Cardiac septum (tissue), 1 donor: Measurements from ENCODE around the gene CCR5AS.
"Not testable (repeated sequence)": the region's sequence is repeated elsewhere in the genome, so short reads cannot be mapped to it uniquely, and the experiment has no call there.

Experiments used
- DNase-seq: peaks from one replicate; pipeline ENCODE4 v3.0.0-alpha.2; 2020; ENCODE audit warnings: low spot score
- intact Hi-C: fragments of 100-400 bp; cut with DNase I; formaldehyde crosslinking; loops from one replicate; pipeline ENCODE4 v1.14.0; 2022
- donor health status: DM: no; HTN: no; CAD: no.

The CCR5AS gene

DNA sequence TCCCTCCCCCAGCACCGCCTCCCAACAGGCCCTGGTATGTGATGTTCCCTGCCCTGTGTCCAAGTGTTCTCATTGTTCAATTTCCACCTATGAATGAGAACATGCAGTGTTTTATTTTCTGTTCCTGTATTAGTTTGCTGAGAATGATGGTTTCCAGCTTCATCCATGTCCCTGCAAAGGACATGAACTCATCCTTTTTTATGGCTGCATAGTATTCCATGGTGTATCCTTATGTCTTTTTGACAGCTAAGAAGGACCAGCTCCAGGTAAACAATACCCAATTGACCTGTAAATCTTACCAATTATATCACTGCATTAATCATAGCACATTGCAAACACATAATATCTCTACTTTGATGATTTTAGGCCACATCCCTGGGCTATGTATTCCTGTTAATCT lies 24.0 kb upstream of the CCR5AS start:
- intact Hi-C loops, DNase-seq: not testable (repeated sequence)

DNA sequence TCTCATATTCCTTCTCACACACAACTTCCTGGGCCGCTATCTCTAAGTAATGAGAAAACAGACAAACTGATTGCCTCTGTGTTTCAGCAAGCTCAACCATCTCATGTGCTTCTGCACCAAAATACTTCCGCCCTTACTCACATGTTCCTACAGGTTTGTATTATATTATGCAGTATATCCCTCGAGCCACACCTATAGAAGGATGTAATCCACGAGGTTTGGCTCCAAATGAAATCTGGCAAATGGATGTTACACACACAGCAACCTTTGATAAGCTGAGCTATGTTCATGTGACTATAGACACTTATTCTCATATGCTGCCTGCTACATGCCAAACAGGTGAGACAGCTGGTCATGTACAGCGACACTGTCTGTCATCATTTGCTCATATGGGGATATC lies 22.8 kb upstream of the CCR5AS start:
- intact Hi-C loops, result loop anchor here (5.0 to 10.0 kb wide), 2 partner anchors 345 to 492 kb away; no protein-coding TSS in a partner anchor
- DNase-seq, result no peak

DNA sequence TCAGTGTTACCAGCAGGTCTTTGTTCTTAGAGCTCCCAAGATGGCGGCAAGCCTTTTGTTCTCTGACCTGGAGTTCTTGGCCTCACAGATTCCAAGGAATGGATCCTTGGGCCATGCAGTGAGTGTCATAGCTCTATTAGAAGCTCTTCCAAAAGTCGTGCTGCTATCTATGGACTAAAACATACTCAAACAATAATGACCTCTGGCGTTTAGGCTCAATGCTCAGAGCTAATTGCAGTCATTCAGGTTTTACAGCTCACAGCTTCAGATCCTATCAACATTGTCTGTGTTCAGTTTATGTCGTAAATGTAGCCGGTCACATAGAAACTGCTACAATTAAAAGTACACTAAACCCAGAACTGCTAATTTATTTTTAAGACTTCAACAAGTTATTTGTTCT lies 22.4 kb upstream of the CCR5AS start:
- no peak for DNase-seq
- intact Hi-C loops, result loop anchor here (5.0 to 10.0 kb wide), 2 partner anchors 344 to 492 kb away; no protein-coding TSS in a partner anchor

DNA sequence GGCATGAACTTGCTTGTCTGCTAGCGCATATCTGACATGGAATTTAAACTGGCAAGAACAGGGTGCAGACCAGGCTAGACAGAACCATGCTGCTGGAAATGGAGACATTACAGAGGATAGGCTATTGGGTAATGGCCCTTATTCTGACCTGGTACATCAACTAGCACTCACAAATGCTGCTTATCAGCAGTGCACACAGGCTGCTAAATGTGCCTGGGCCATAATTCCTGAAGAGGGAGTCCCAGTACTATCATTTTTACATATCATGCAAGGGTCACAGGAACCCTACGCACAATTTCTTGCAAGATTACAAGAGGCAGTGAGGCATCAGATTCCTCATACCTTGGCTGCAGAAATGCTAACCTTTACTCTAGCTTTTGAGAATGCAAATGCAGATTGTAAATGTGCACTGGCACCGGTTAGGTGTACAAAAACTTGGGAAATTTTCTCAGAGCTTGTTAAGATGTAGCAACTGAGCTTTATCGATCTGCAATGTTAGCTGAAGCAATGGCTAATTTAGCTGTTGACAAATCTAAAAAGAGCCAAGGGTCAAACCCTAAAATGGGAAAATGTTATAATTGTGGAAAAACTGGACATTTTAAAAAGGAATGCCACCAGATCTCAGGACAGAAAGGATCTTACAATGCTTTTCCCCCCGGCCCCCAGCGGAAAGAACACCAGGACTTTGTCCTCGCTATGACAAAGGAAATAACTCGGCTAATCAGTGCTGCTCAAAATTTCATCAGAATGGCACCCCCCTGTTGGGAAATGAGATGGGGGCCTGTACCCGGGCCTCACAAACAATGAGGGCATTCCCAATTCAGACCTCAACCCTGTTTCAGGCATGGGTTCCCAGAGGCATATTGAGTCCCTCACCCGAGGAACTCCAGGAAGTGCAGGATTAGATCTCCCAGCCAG lies 21.3 kb upstream of the CCR5AS start:
- intact Hi-C loops, result loop anchor here (2.0 to 10.0 kb wide), 3 partner anchors 151 to 491 kb away; no protein-coding TSS in a partner anchor
- no peak for DNase-seq

DNA sequence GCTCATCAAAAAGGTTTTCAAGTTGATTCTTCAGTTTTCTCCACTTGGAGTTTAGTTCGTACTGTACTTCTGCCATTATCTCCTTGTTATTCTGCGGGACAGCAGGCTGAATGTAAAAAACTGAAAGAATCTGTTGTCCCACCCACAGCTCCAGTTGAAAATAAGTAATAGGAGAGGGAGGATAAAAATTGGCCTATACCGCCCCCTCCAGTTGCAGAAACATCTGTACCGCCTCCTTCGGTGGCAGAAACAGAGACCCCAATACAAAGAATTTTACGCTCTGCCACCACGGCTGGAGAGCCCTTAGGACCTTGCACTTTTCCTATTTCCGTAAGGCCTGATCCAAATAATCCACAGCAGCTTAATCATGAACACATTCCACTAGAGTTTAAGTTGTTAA lies 20.5 kb upstream of the CCR5AS start:
- not testable (repeated sequence) for DNase-seq

DNA sequence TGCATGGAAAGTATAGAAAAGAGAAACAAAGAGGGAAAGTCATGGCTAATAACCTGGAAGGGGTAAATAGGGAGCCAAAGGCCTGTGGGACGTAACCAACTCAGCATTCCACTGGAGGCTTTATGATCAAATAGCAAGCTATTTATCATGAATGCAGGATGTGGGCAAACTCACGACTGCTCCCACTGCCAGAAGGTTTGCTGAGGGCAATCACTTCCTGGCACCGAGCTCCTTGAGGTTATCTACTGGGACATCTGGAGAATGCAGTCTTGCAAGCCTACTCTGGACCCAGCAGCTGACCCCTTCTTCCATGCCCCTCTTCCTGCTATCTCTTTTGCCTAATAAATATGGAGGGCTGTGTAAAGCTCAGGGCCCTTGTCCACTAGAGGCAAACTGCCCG lies 19.6 kb upstream of the CCR5AS start:
- intact Hi-C loops, result loop anchor here (2.0 to 10.0 kb wide), 3 partner anchors 150 to 489 kb away; no protein-coding TSS in a partner anchor
- not testable (repeated sequence) for DNase-seq

More for the DNA sequence above, 20.5 kb upstream of the CCR5AS start:
- intact Hi-C loops, result loop anchor here (2.0 to 10.0 kb wide), 3 partner anchors 151 to 490 kb away; no protein-coding TSS in a partner anchor

DNA sequence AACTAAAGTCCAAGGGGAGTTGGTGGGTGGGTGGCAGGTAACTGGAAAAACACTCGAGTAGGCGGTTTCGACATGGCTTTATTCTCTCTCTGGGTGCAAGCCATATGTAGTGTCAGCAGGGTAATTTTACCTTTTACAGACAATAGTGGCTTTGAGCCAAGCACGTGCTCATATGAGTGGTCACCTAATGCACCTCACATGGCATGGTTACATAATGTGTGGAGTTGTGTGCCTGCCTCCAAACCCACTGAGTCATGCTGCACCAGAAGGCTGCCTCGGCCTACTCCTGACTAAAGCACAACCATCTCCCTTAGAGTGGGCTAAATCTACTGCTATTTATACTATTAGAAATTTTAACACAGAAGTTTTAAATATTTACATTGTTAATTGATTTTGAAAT lies 16.7 kb upstream of the CCR5AS start:
- DNase-seq, result no peak
- intact Hi-C loops, result loop anchor here (10.0 kb wide), 1 partner anchor 339 kb away; no protein-coding TSS in a partner anchor

DNA sequence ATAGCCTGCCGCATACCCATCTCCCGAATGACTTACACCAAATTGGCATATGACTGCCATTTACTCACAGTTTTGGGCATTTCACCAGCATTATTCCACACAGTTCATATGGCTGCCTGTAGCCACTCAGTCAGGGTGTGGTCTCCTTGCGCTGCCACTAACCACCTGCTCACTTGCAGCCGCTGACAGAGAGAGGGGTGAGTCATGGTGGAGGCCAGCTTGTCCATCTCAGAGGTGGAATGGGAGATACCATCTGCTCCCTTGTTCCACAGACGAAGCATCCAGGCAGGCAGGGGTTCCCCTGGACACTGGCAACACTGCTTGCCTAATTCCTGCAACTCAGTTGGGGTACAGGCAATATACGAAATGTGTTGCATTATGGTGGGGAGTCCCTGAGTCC lies 15.8 kb upstream of the CCR5AS start:
- no peak for DNase-seq
- intact Hi-C loops, result loop anchor here (10.0 kb wide), 1 partner anchor 338 kb away; no protein-coding TSS in a partner anchor

DNA sequence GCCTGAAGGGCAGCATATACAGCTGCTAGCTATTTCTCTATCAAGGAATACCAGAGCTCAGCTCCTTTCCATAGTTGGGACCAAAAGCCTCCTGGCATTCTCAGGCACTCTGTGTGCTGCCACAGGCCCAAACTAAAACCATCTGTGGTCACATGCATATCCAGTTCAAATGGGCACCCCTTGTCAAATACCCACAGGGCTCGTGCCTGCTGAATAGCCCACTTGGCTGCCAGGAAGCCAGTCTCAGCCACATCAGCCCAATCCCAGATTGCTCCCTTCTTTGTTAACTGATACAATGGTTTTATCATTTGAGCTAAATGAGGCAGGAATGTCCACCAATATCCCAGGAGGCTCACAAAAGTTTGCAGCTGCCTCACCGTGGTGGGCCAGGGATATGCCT lies 14.1 kb upstream of the CCR5AS start:
- intact Hi-C loops, result loop anchor here (10.0 kb wide), 1 partner anchor 336 kb away; no protein-coding TSS in a partner anchor
- no peak for DNase-seq

DNA sequence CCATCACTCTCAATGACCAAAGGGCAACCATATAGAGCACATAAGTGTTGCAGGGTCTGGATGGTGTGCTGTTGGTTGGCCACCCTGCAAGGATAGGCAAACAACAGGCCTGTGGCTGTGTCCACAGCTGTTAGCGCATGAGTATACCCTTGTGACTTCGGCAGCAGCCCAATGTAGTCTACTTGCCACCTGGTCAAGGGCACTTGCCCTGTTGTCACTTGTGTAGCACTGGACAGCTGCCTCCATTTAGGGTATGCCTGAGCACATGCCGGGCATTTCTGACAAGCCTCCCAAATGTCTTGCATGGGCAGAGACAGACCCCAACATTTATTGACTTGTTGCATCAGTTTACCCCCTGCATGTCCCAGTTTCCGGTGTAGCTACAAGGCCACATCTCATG lies 12.9 kb upstream of the CCR5AS start:
- intact Hi-C loops, result loop anchor here (10.0 kb wide), 1 partner anchor 335 kb away; no protein-coding TSS in a partner anchor
- no peak for DNase-seq

DNA sequence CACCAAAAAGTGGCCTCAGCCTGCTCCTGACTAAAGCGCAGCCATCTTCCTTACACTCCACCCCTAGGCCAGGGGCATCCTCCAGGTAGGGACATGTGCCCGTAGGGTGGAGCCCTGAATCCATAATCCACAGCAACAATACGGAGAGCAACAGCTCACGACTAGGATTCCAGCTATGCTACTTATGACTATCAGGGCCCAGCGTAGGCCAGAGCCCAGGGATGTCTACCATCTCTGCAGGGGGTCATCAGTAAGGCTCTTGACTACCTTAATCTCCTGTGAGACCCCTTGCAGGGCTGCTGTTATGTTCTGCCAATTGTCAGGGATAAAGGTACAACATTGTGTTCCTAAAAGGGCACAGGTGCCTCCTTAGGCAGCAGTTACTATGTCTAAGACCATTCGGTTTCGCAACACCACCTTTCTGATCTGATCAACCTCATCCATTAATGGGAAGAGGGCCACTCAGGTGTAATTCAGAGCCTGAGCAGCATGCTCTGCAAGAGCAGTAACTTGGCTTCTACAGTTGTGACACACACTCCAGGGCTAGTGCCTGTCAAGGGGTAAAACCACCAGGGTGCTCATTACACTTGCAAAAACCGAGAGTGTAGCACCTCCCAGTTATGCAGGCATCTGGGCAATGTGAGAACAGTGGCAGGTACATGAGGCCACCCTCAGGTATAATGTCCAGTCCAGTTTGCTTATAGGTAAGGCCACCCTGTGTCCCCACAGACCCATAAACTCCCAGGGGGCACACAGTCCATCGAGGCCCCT lies 11.2 kb upstream of the CCR5AS start:
- intact Hi-C loops, result no loop called here
- no peak for DNase-seq

DNA sequence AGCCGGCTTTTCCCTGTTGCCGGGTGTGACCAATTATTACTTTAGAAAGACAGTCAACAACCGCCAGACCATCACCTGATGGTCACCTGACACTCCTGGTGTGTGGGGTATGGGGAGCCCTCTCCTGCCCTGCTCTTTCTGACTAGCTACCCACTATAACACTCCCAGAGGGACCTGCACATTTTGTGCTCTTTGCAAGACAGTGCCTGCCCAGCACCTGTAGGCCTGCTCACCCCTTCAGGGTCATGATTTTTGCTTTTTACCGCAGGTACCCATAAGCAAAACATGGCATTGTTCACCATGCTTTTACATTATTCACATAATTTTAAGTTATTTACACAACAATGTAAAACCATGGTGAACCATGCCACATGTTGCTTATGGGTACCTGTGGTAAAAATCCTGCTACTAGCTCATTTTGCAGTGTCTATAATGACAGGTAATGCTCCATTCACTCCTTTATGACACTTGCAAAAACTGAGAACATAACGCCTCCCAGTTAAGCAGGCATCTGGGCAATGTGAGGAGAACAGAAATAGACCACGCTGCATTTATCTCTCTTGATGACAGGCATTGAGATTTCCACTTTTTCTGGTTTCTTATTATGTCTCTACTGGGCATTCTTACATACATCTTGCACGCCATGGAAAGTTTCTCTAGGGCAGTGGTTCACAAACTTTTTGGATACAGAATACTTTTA lies 10.1 kb upstream of the CCR5AS start:
- DNase-seq, result no peak
- intact Hi-C loops, result no loop called here

DNA sequence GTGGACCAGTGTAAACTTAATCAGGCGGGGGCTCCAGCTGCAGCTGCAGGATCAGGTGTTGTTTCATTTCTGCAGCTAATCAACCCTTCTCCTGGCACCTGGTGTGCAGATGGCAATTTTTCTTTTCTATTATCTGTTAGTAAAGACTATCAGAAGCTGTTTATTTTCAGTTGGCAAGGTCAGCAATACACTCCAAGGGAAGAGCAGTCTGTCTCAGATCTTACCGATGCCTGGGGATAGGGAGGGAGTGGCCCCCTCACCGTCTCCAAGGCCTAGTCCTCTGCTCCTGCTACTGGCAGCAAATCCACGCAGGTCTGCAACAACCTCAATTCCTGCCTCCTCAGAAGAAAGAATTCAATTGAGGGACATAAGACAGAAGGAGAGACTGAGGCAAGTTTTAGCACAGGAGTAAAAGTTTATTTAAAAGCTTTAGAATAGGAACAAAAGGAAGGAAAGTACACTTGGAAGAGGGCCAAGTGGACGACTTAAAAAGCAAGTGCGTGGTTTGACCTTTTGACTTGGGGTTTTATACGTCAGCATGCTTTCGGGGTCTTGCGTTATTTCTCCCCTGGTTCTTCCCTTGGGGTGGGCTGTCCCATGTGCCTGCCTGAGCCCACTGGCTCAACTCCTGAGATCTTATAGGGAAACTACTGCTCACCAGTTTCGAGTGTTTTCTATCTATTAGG lies 9.4 kb upstream of the CCR5AS start:
- intact Hi-C loops, result no loop called here
- no peak for DNase-seq

DNA sequence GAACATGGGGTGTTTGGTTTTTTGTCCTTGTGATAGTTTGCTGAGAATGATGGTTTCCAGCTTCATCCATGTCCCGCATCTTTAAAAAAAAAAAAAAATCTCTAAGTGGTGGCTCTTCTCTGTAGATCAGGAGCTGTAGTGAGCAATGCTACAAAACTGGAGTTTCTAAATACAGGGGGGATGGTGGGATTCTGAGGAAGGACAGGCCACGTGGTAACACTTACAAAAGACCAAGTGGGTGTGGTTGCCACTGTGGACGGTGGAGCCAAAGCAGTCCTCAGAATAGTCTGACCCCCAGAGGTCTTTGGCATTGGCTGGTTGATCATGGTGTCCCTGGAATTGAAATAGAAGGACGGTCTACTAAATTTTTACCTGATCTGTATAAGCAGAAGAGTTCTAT lies 7.9 kb upstream of the CCR5AS start:
- no peak for DNase-seq
- intact Hi-C loops, result no loop called here

DNA sequence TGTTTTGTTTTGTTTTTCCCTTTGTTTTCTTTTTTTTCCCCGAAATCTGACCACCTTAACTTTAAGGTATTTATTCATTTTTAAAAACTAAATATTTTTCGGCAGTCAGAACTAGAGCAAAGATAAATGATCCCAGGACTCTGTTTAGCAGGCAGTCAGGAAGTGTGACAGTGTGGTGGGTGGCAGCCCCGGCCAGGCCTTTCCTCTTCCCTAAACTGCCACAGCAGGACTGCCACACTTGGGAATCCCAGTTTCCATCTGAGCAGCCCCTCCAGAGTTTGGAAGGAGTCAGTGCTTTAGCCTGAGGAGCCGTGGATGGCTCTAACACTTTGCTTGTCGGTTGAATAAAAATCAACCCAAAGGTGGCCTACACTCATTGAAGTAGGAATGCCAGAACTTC lies 7.1 kb upstream of the CCR5AS start:
- intact Hi-C loops, result no loop called here
- DNase-seq, result no peak

DNA sequence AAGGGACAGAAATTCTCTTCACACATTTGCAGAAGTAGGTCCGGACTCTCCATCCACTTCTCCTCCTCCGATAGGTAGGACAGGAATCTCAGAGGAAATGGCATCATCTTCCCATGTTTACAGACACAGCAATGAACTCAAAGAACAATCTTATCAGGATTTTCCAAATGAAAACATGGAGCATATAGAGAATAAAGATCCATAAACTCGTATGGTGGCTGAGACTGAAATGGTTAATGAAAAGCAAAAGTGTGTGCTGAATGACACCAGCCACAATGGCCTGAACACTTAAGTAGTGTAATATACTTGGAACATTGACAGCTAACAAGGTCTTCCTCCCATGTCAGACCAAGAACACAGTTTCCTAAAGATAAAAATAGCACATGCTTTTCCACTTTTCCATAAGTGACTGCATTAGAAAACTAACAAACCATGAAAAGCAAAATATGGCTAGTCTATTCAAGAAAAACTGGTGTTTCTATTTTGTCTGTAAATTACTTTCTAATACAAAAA lies 6.0 kb upstream of the CCR5AS start:
- intact Hi-C loops, result no loop called here
- no peak for DNase-seq

DNA sequence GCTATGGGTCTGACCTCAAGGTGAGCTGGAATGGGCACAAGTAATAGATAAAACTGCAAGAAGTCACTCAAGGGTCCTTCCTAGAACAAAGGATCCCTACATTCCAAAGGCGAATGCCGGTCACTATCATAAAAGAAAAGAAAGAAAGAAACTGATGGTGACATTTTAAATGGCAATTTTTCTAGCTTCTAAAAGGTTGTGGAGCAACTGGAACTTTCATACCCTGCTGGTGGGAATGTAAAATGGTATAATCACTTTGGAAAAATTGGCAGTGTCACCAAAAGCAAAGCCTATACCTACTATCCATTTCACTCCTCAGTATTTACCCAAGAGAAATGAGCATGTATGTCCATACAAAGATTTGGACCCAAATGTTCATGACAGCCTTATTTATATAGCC lies 4.4 kb upstream of the CCR5AS start:
- intact Hi-C loops, result no loop called here
- no peak for DNase-seq

DNA sequence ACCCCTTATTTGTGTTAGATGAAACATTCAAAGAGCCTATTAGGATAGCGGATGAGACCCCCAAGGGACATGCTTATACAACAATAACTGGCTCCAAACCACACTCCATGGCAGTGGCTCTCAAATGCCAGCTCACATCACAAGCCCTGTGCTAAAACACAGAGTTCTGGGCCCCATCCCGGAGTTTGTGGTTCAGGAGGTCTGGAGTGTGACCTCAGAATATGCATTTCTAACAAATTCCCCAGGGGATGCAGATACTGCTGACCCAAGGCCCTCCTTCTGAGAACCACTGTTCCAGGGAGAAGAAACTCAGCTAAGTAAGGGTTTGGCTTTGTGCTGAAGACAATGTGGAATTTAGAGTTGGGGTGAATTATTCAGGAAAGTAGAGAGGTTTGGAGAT lies 3.8 kb upstream of the CCR5AS start:
- intact Hi-C loops, result no loop called here

More for the DNA sequence above, 3.8 kb upstream of the CCR5AS start:
- DNase-seq, result no peak
